CD4-positive, alpha-beta T cell (primary cell): Measurements from ENCODE around the gene MAP1LC3B. TPM values are rescaled to one million over a fixed set of nuclear protein-coding genes. Genes with fewer than 3 reads are reported as not detected.

Source experiments
- ATAC-seq: fragments of 200-7000 bp; cut with Tn5 transposase; one replicate; pipeline ENCODE4 v1.10.0; 2022; ENCODE audit warnings: mild to moderate bottlenecking; ENCODE audit not compliant: poor library complexity
- CTCF ChIA-PET: fragments of 350-600 bp; sonication (Branson Sonifier 250); formaldehyde crosslinking; loops from one replicate; lab custom pipeline; 2021; ENCODE audit warnings: antibody characterized with exemption, inconsistent platforms; lab: Charles Lee
- POLR2A ChIA-PET: fragments of 350-600 bp; sonication (Branson Sonifier 250); formaldehyde crosslinking; loops from one replicate; lab custom pipeline; 2021; ENCODE audit warnings: antibody characterized with exemption, inconsistent platforms; lab: Charles Lee
- DNase-seq, 14 experiments: peaks; one replicate each; pipeline ENCODE4 v3.0.0-alpha.2; 2013 to 2020; ENCODE audit warnings: mixed read lengths in 2 of 14
- H3K27ac ChIP-seq, 2 donors: one replicate each; pipeline versions ENCODE4 v1.5.1 to v1.7.0; 2013; ENCODE audit warnings: low read length in 2 of 2, low read depth in 1 of 2, mild to moderate bottlenecking in 1 of 2
- H3K27me3 ChIP-seq, 2 experiments: 1 replicate in 1 of 2; 2 replicates in 1 of 2; pipeline versions ENCODE4 v1.6.1 to v1.7.0; 2013; ENCODE audit warnings: low read length in 2 of 2, control low read depth in 1 of 2, mild to moderate bottlenecking in 1 of 2, moderate library complexity in 1 of 2; ENCODE audit not compliant: insufficient read depth in 2 of 2, control insufficient read depth in 1 of 2
- H3K36me3 ChIP-seq: one replicate; pipeline ENCODE4 v1.6.1; 2013; ENCODE audit warnings: low read length, control low read depth; ENCODE audit not compliant: insufficient read depth
- H3K4me1 ChIP-seq: one replicate; pipeline ENCODE4 v1.6.1; 2013; ENCODE audit warnings: low read length, control low read depth; ENCODE audit not compliant: insufficient read depth
- H3K4me3 ChIP-seq: one replicate; pipeline ENCODE4 v1.5.1; 2013; ENCODE audit warnings: mild to moderate bottlenecking, low read length, moderate library complexity
- H3K9me3 ChIP-seq, 2 experiments: 1 replicate in 1 of 2; 2 replicates in 1 of 2; pipeline versions ENCODE4 v1.6.1 to v1.7.0; 2013; ENCODE audit warnings: low read length in 2 of 2, mild to moderate bottlenecking in 2 of 2, control low read depth in 1 of 2, moderate library complexity in 1 of 2; ENCODE audit not compliant: control insufficient read depth in 1 of 2, insufficient read depth in 1 of 2
- H3K27ac Mint-ChIP-seq: one replicate; pipeline ENCODE4 v1.8.0; 2020; ENCODE audit warnings: mixed read lengths
- H3K27me3 Mint-ChIP-seq: one replicate; pipeline ENCODE4 v1.8.0; 2021; ENCODE audit warnings: mixed read lengths
- H3K36me3 Mint-ChIP-seq: one replicate; pipeline ENCODE4 v1.8.0; 2021; ENCODE audit warnings: low read depth, mixed read lengths
- H3K4me1 Mint-ChIP-seq: one replicate; pipeline ENCODE4 v1.8.0; 2021; ENCODE audit warnings: low read depth, mixed read lengths
- H3K4me3 Mint-ChIP-seq: one replicate; pipeline ENCODE4 v1.8.0; 2020; ENCODE audit warnings: mild to moderate bottlenecking, mixed read lengths
- H3K9me3 Mint-ChIP-seq: one replicate; pipeline ENCODE4 v1.8.0; 2020; ENCODE audit warnings: mixed read lengths
- CTCF ChIP-seq: fragments of 200-600 bp; IDR thresholded peaks from one replicate; pipeline ENCODE4 v1.8.0; 2022; ENCODE audit warnings: antibody characterized with exemption, mild to moderate bottlenecking
- intact Hi-C, 2 experiments: fragments of 100-400 bp; cut with DNase I in 1 of 2; cut with micrococcal nuclease in 1 of 2; formaldehyde crosslinking; loops; one replicate each; pipeline versions ENCODE4 v1.15.1 to v1.9.0; 2023 to 2025; cut with DNase I, micrococcal nuclease
- total RNA-seq, 174 experiments: library from RNA in 2 of 174; stranded (reverse) in 2 of 174; gene quantifications; one replicate each; pipeline ENCODE4 v1.2.3 and lab custom pipeline; 2021 to 2026

Gene MAP1LC3B
- total RNA-seq, 2 experiments from 2014 or later = 92.4 to 96.6 TPM

GRCh38 chr16:87451563-87452210 lies 59.6 kb downstream of the MAP1LC3B start:
- DNase-seq (no peak), ATAC-seq (no peak)
- H3K27ac Mint-ChIP-seq = no peak overlapping the region
- CTCF ChIA-PET = no interaction called here
- H3K36me3 Mint-ChIP-seq = peaks cover 71% of the 10 kb centered on the region
- Histone ChIP-seq H3K9me3 (no peaks in the 10 kb centered on the region), H3K27me3 (no peaks in the 10 kb centered on the region), H3K27ac (no peak overlapping the region), H3K4me1 (no peaks in the 10 kb centered on the region), H3K4me3 (no peak overlapping the region), H3K36me3 (peaks cover 33% of the 10 kb centered on the region)
- intact Hi-C loops = no loop called here
- no peaks in the 10 kb centered on the region for H3K27me3 Mint-ChIP-seq
- H3K9me3 Mint-ChIP-seq = no peaks in the 10 kb centered on the region
- no peak overlapping the region for H3K4me3 Mint-ChIP-seq
- peaks cover 5% of the 10 kb centered on the region for H3K4me1 Mint-ChIP-seq
- TF ChIP-seq CTCF = no peak
- POLR2A ChIA-PET = no interaction called here

- Mint-ChIP-seq H3K9me3 (no peaks in the 10 kb centered on the region), H3K27ac (no peak overlapping the region), H3K4me1 (peaks cover 12% of the 10 kb centered on the region), H3K27me3 (no peaks in the 10 kb centered on the region), H3K36me3 (peaks cover 71% of the 10 kb centered on the region), H3K4me3 (no peak overlapping the region)
- intact Hi-C loops = no loop called here
- ATAC-seq (no peak), DNase-seq (no peak)
- no peak overlapping the region for H3K4me3 ChIP-seq
- POLR2A ChIA-PET = no interaction called here
- no peaks in the 10 kb centered on the region for H3K27me3 ChIP-seq
- CTCF ChIA-PET = no interaction called here
- TF ChIP-seq CTCF = no peak
- H3K4me1 ChIP-seq = peaks cover 7% of the 10 kb centered on the region
- no peaks in the 10 kb centered on the region for H3K9me3 ChIP-seq
- peaks cover 29% of the 10 kb centered on the region for H3K36me3 ChIP-seq
- H3K27ac ChIP-seq = no peak overlapping the region
Observed at GRCh38 chr16:87453326-87453725, 61.2 kb downstream of the MAP1LC3B start.

Other genes starting within 250 kb of the MAP1LC3B start
- gene C16orf95, start 74.9 kb upstream of the MAP1LC3B start, total RNA-seq = 1 to 10 TPM in 1 of 2 experiments, under 1 TPM in 1; 0.74 to 1.2 TPM
- 10 to 100 TPM; 35.7 to 38.9 TPM for gene FBXO31, start 8.6 kb upstream of the MAP1LC3B start, total RNA-seq
- gene ZCCHC14, start 100.7 kb downstream of the MAP1LC3B start, total RNA-seq = 10 to 100 TPM; 16.4 to 18.3 TPM
- gene JPH3, start 210.2 kb downstream of the MAP1LC3B start, total RNA-seq = not detected